ENCODE measurements around the gene TFDP2.
"Not testable (repeated sequence)": the region's sequence is repeated elsewhere in the genome, so short reads cannot be mapped to it uniquely, and the experiment has no call there.

The TFDP2 gene

DNA sequence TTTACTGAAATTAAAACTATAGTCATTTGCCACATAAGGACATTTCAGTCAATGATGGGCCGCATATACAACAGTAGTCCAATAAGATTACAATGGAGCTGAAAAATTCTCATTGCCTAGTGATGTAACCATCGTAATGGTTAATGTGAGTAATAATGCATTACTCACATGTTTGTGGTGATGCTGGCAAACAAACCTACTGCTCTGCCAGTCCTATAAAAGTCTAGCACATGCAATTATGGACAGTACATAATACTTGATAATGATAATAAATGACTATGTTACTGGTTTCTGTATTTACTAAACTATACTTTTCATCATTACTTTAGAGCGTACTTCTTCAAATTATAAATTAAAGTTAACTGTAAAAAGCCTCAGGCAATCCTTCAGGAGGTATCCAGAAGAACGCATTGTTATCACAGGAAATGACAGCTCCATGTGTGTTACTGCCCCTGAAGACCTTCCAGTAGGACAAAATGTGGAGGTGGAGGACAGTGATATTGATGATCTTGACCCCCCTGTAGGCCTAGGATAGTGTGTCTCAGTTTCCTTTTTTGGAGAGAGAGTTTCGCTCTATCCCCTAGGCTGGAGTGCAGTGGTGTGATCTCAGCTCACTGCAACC lies 170.2 kb downstream of the TFDP2 start:
- Histone ChIP-seq H3K4me1 (ENCODE audit: control insufficient read depth in 5 of 5, insufficient read depth in 5 of 5, low read length in 5 of 5) (no peaks in the 10 kb centered on the region), H3K27ac (ENCODE audit: low read depth, low read length) (no peak overlapping the region), H3K4me3 (ENCODE audit: low read depth in 1 of 5, low read length in 5 of 5) (no peak overlapping the region), H3K27me3 (ENCODE audit: control insufficient read depth in 5 of 5, insufficient read depth in 4 of 5, low read length in 5 of 5) (no peaks in the 10 kb centered on the region), H3K36me3 (ENCODE audit: control insufficient read depth in 5 of 5, insufficient read depth in 5 of 5, low read length in 5 of 5) (peaks cover 2 to 12% (median 4%) of the 10 kb centered on the region in 5 donors), H3K9ac (ENCODE audit: low read length in 5 of 5) (no peak overlapping the region), H3K9me3 (ENCODE audit: control insufficient read depth in 5 of 5, low read length in 5 of 5) (no peaks in the 10 kb centered on the region)

GRCh38 chr3:141974777-141975176 lies 174.6 kb downstream of the TFDP2 start:
- H3K9me3 ChIP-seq (ENCODE audit: control insufficient read depth in 5 of 5, low read length in 5 of 5); H3K4me3 ChIP-seq (ENCODE audit: low read depth in 1 of 5, low read length in 5 of 5); H3K27me3 ChIP-seq (ENCODE audit: control insufficient read depth in 5 of 5, insufficient read depth in 4 of 5, low read length in 5 of 5); H3K27ac ChIP-seq (ENCODE audit: low read depth, low read length); H3K9ac ChIP-seq (ENCODE audit: low read length in 5 of 5); H3K4me1 ChIP-seq (ENCODE audit: control insufficient read depth in 5 of 5, insufficient read depth in 5 of 5, low read length in 5 of 5): not testable (repeated sequence)
- peaks cover 3 to 15% (median 8%) of the 10 kb centered on the region in 5 donors for H3K36me3 ChIP-seq (ENCODE audit: control insufficient read depth in 5 of 5, insufficient read depth in 5 of 5, low read length in 5 of 5)

GRCh38 chr3:141972399-141972798 lies 176.9 kb downstream of the TFDP2 start:
- Histone ChIP-seq H3K27ac (ENCODE audit: low read depth, low read length) (no peak overlapping the region), H3K9me3 (ENCODE audit: control insufficient read depth in 5 of 5, low read length in 5 of 5) (no peaks in the 10 kb centered on the region), H3K4me1 (ENCODE audit: control insufficient read depth in 5 of 5, insufficient read depth in 5 of 5, low read length in 5 of 5) (no peaks in the 10 kb centered on the region), H3K36me3 (ENCODE audit: control insufficient read depth in 5 of 5, insufficient read depth in 5 of 5, low read length in 5 of 5) (peaks cover 3 to 11% (median 8%) of the 10 kb centered on the region in 5 donors), H3K27me3 (ENCODE audit: control insufficient read depth in 5 of 5, insufficient read depth in 4 of 5, low read length in 5 of 5) (no peaks in the 10 kb centered on the region), H3K4me3 (ENCODE audit: low read depth in 1 of 5, low read length in 5 of 5) (no peak overlapping the region), H3K9ac (ENCODE audit: low read length in 5 of 5) (no peak overlapping the region)

DNA sequence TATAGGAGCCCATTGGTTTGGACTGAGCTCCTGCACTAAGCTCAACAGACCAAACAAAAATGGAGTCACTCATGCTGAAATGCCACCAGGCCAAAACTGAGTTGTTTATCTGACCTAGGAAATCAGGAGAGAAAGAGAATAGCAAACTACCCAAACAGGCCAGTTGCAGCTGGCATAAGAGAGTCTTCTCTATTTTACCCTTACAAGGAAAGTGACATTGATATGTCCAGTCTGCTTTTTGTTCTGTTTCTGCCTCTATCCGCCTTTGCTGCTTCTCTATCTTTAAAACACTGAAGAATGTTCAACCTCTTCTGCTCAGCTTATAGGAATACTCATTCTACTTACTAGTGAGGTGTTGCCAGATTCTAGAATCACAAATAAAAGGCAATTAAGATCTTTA lies 177.8 kb downstream of the TFDP2 start:
- Histone ChIP-seq H3K9ac (ENCODE audit: low read length in 5 of 5) (no peak overlapping the region), H3K27ac (ENCODE audit: low read depth, low read length) (no peak overlapping the region), H3K36me3 (ENCODE audit: control insufficient read depth in 5 of 5, insufficient read depth in 5 of 5, low read length in 5 of 5) (peaks cover 3 to 9% (median 8%) of the 10 kb centered on the region in 5 donors)

DNA sequence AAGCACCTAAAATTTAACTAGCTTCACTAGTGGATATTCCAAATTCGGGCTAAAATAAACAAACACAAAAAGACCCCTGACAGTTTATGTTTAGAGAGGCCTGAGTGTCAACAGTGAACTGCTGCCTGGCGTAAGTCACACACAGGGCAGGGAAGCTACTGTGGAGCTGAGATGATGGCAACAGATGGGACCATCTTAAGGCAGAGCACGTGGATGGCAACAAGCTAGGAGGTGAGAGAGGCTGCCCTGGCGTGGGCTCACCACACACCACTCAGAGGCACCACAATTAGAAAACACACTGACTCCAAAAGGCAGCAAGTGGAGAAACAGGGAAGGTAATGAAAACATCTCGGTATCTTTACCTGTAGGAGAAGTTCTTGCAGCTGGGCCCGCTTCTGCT lies 179.6 kb downstream of the TFDP2 start:
- Histone ChIP-seq H3K4me3 (ENCODE audit: low read depth in 1 of 5, low read length in 5 of 5) (no peak overlapping the region), H3K27me3 (ENCODE audit: control insufficient read depth in 5 of 5, insufficient read depth in 4 of 5, low read length in 5 of 5) (no peaks in the 10 kb centered on the region), H3K9me3 (ENCODE audit: control insufficient read depth in 5 of 5, low read length in 5 of 5) (no peaks in the 10 kb centered on the region), H3K9ac (ENCODE audit: low read length in 5 of 5) (no peak overlapping the region), H3K4me1 (ENCODE audit: control insufficient read depth in 5 of 5, insufficient read depth in 5 of 5, low read length in 5 of 5) (no peaks in the 10 kb centered on the region), H3K27ac (ENCODE audit: low read depth, low read length) (no peak overlapping the region), H3K36me3 (ENCODE audit: control insufficient read depth in 5 of 5, insufficient read depth in 5 of 5, low read length in 5 of 5) (peaks cover 0 to 6% (median 4%) of the 10 kb centered on the region in 5 donors)

More for the DNA sequence above, 177.8 kb downstream of the TFDP2 start:
- no peaks in the 10 kb centered on the region for H3K27me3 ChIP-seq (ENCODE audit: control insufficient read depth in 5 of 5, insufficient read depth in 4 of 5, low read length in 5 of 5)
- H3K9me3 ChIP-seq (ENCODE audit: control insufficient read depth in 5 of 5, low read length in 5 of 5), result no peaks in the 10 kb centered on the region
- H3K4me3 ChIP-seq (ENCODE audit: low read depth in 1 of 5, low read length in 5 of 5), result no peak overlapping the region
- no peaks in the 10 kb centered on the region for H3K4me1 ChIP-seq (ENCODE audit: control insufficient read depth in 5 of 5, insufficient read depth in 5 of 5, low read length in 5 of 5)

- Histone ChIP-seq H3K36me3 (ENCODE audit: control insufficient read depth in 5 of 5, insufficient read depth in 5 of 5, low read length in 5 of 5) (peaks cover 0 to 13% (median 5%) of the 10 kb centered on the region in 5 donors), H3K27ac (ENCODE audit: low read depth, low read length) (no peak overlapping the region)
Measured at GRCh38 chr3:141965471-141965870, 183.9 kb downstream of the TFDP2 start.

GRCh38 chr3:141963301-141963700 lies 186.0 kb downstream of the TFDP2 start:
- H3K36me3 ChIP-seq (ENCODE audit: control insufficient read depth in 5 of 5, insufficient read depth in 5 of 5, low read length in 5 of 5), result peaks cover 3 to 13% (median 11%) of the 10 kb centered on the region in 5 donors
- H3K27me3 ChIP-seq (ENCODE audit: control insufficient read depth in 5 of 5, insufficient read depth in 4 of 5, low read length in 5 of 5), result no peaks in the 10 kb centered on the region
- H3K4me3 ChIP-seq (ENCODE audit: low read depth in 1 of 5, low read length in 5 of 5), result no peak overlapping the region
- H3K9me3 ChIP-seq (ENCODE audit: control insufficient read depth in 5 of 5, low read length in 5 of 5), result no peaks in the 10 kb centered on the region
- no peak overlapping the region for H3K27ac ChIP-seq (ENCODE audit: low read depth, low read length)
- no peak overlapping the region for H3K9ac ChIP-seq (ENCODE audit: low read length in 5 of 5)
- peaks cover 0 to 14% (median 4%) of the 10 kb centered on the region in 5 donors for H3K4me1 ChIP-seq (ENCODE audit: control insufficient read depth in 5 of 5, insufficient read depth in 5 of 5, low read length in 5 of 5)

More at GRCh38 chr3:141965471-141965870, 183.9 kb downstream of the TFDP2 start:
- Histone ChIP-seq H3K27me3 (ENCODE audit: control insufficient read depth in 5 of 5, insufficient read depth in 4 of 5, low read length in 5 of 5) (no peaks in the 10 kb centered on the region), H3K4me3 (ENCODE audit: low read depth in 1 of 5, low read length in 5 of 5) (no peak overlapping the region), H3K9ac (ENCODE audit: low read length in 5 of 5) (no peak overlapping the region), H3K9me3 (ENCODE audit: control insufficient read depth in 5 of 5, low read length in 5 of 5) (no peaks in the 10 kb centered on the region), H3K4me1 (ENCODE audit: control insufficient read depth in 5 of 5, insufficient read depth in 5 of 5, low read length in 5 of 5) (peaks cover 0 to 2% (median 0%) of the 10 kb centered on the region in 5 donors)

- Histone ChIP-seq H3K27me3 (ENCODE audit: control insufficient read depth in 5 of 5, insufficient read depth in 4 of 5, low read length in 5 of 5) (no peaks in the 10 kb centered on the region), H3K27ac (ENCODE audit: low read depth, low read length) (peak overlapping the region; percentile 73), H3K4me3 (ENCODE audit: low read depth in 1 of 5, low read length in 5 of 5) (no peak overlapping the region), H3K9me3 (ENCODE audit: control insufficient read depth in 5 of 5, low read length in 5 of 5) (no peaks in the 10 kb centered on the region), H3K9ac (ENCODE audit: low read length in 5 of 5) (peak overlapping the region in 1 of 5 donors; percentile 25), H3K36me3 (ENCODE audit: control insufficient read depth in 5 of 5, insufficient read depth in 5 of 5, low read length in 5 of 5) (peaks cover 8 to 20% (median 16%) of the 10 kb centered on the region in 5 donors), H3K4me1 (ENCODE audit: control insufficient read depth in 5 of 5, insufficient read depth in 5 of 5, low read length in 5 of 5) (peaks cover 0 to 14% (median 4%) of the 10 kb centered on the region in 5 donors)
Measured at GRCh38 chr3:141960731-141961130, 188.6 kb downstream of the TFDP2 start.

DNA sequence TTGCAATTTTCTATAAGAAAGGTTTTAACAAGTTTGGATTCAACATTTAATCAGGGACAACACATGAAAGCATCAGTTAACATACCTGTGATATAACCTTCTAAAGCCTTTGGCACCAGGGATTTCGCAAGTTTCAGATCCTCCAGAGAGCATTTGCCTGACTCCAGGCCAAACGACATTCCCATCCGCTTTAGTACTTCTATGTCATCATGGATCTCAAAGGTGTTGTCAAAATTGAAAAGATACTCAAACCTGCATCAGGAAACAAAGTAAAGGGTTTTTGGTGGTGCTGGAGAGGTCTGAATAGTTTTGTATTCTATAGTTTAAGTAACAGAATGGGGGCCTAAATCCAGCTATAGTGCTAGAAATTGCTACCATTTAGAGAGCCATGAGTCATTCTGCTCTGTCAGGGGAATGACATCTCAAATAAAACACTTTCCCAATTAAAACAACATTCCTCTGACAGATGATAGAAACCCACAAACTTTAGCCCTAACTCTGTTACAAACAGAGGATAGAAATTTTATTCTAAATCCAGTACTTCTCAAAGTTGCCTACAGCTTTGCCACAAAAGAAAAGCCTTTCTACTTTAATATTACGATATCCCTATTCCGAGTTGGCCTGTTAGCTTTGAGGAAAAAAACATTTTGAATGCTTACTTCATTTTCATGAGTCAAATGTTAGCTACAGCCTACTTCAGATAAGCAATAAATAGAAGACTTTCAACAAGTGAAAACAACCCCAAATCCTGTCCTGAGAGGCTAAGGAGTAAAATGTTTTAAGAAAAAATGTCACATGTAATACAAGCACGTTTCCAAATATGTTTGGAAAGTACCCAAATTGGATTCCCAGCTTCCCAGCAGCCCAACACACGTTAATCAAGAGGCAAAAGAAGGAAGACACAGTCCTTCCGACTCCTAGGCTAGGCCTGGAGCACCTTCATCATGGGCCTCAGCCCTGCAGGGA lies 189.5 kb downstream of the TFDP2 start:
- no peaks in the 10 kb centered on the region for H3K27me3 ChIP-seq (ENCODE audit: control insufficient read depth in 5 of 5, insufficient read depth in 4 of 5, low read length in 5 of 5)
- peak overlapping the region; percentile 73 for H3K27ac ChIP-seq (ENCODE audit: low read depth, low read length)
- H3K4me1 ChIP-seq (ENCODE audit: control insufficient read depth in 5 of 5, insufficient read depth in 5 of 5, low read length in 5 of 5), result peaks cover 0 to 14% (median 4%) of the 10 kb centered on the region in 5 donors
- no peak overlapping the region for H3K4me3 ChIP-seq (ENCODE audit: low read depth in 1 of 5, low read length in 5 of 5)
- H3K9ac ChIP-seq (ENCODE audit: low read length in 5 of 5), result peak overlapping the region in 2 of 5 donors; percentile 35 to 60
- peaks cover 8 to 20% (median 16%) of the 10 kb centered on the region in 5 donors for H3K36me3 ChIP-seq (ENCODE audit: control insufficient read depth in 5 of 5, insufficient read depth in 5 of 5, low read length in 5 of 5)
- H3K9me3 ChIP-seq (ENCODE audit: control insufficient read depth in 5 of 5, low read length in 5 of 5), result no peaks in the 10 kb centered on the region

- Histone ChIP-seq H3K9me3 (ENCODE audit: control insufficient read depth in 5 of 5, low read length in 5 of 5) (no peaks in the 10 kb centered on the region), H3K4me3 (ENCODE audit: low read depth in 1 of 5, low read length in 5 of 5) (no peak overlapping the region), H3K4me1 (ENCODE audit: control insufficient read depth in 5 of 5, insufficient read depth in 5 of 5, low read length in 5 of 5) (peaks cover 0 to 12% (median 4%) of the 10 kb centered on the region in 5 donors), H3K27ac (ENCODE audit: low read depth, low read length) (no peak overlapping the region), H3K27me3 (ENCODE audit: control insufficient read depth in 5 of 5, insufficient read depth in 4 of 5, low read length in 5 of 5) (no peaks in the 10 kb centered on the region), H3K36me3 (ENCODE audit: control insufficient read depth in 5 of 5, insufficient read depth in 5 of 5, low read length in 5 of 5) (peaks cover 8 to 30% (median 23%) of the 10 kb centered on the region in 5 donors), H3K9ac (ENCODE audit: low read length in 5 of 5) (no peak overlapping the region)
Measured at GRCh38 chr3:141955175-141955574, 194.2 kb downstream of the TFDP2 start.

Measured in subcutaneous abdominal adipose tissue (tissue), 5 donors.